CD4-positive, alpha-beta T cell treated with Interleukin-1 beta for 1 hour (primary cell): ENCODE data around the gene MKRN2.
"Not testable (repeated sequence)": the region's sequence is repeated elsewhere in the genome, so short reads cannot be mapped to it uniquely, and the experiment has no call there.

ENCODE experiments used
- DNase-seq, 2 donors: peaks; one replicate each; pipeline ENCODE4 v3.0.0-alpha.2; 2020 to 2022

The MKRN2 gene

DNA sequence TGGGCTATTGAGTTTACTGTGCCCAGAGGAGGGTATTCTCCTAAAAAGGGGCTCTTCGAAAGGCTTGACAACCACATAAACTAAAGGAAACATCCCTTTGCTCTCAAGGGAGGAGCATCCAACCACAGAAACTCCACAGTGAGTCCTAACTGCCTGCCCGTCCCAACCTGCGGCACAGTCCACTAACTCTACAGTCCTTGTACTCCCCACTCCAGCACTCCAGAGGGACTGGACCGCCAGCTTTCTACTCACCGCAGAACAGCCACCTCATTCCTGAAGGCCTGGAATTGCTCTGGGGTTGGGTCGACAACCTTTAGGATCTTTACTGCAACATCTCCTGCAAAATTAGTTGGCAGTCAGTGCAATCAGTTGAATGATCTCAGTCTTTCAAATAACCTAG, 34.6 kb downstream of the MKRN2 start:
- DNase-seq, result no peak

DNA sequence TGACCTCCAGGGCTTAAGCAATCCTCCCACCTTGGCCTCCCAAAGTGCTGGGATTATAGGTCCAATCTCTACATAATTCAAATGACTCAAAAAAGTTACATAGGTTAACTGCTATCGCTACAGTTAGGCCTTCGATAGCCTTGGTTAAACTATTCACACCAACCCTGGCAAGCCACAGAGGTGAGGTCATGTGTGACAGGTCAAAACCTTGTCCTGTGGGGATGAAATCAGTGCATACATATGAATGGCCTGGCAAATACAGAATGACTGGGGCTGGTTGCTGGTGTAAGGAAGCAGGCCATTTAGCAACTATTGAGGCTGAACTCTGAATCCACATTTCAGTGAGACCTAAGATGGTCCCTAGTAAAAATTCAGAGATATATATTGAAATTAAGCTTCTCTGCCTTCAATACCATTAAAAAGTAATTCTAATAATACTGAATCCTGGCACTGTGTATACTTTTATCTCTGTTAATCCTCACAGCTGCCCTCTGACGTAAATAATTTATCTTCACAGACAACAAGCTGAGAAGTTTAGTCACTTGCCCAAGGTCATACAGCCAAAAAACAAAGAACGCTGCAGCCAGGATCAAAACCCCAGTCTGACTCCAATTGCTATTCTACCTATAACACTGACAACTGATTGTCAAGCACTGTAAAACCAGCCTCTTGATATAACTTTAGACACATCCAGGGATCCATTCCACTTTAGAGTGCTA, 35.3 kb downstream of the MKRN2 start:
- DNase-seq, result no peak

DNA sequence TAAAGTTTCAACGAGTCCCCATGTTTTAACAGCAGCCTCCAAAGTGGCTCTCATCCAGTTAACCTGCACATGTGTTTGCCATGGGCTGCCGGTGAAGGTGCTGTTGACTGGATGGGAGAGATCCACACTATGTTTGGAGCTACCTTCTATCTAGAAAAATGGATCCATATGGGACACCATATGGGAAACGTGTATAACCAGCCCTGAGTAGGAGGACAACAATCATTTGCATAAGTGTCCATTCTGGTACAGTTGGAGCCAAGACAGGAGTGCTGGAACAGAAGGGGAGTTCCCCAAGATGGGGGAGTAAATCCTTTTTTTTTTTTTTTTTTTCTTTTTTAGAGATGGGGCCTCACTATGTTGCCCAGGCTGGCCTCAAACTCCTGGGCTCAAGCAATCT, 36.6 kb downstream of the MKRN2 start:
- no peak for DNase-seq

DNA sequence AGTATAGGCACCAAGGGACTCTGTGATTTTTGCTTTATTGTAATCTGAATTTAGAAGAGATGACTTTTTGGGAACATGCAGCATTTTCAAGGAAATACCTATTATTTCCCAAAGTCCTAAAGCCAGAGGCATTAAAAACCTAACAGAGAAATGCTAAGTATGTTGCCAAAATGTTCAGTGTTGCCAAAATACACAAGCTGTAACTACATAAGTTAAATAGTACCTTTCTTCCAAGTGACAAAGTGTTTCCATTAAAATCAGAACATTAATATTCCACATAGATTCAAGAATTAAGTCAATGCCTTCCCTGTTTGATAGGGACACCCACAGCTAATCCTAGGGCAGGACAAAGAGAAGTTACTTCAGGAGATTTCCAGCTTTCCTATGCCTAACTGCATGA, 42.0 kb downstream of the MKRN2 start:
- DNase-seq, result no peak

DNA sequence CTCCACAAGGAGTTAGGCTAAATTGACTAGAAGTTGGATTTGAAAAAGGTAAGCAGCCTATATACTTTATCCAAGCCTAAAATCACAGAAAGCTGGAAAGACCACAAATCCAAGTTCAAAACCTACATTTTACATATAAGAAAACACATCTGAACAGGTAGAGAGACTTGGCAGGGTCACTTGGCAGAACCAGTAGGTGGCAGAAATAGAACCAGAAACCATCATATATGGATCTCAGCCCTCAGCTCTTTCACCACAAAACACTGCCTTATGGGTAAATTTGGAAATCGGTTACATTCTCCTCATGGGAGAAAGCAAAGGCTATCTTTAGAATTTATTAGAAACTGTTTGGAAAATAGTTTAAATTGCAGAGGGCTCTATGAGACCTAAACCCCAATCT, 44.2 kb downstream of the MKRN2 start:
- DNase-seq, result no peak

DNA sequence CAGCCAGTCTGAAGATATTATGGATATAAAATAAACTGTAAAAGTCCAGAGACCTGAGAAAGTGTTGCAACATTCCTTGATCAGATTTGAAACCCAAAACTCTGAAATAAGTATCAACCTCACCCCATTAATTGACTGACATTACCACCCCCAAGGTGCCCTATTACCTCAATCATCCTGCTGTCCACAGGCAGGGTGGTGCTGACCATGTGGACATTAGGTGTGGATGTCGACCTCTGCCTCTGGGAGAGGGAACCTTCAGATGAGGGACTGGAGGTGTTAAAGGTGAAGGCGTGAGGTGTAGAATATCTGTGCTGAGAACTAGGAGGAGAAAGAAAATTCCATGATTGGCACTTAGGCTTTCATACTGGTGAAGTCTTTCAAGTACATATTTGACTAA, 47.1 kb downstream of the MKRN2 start:
- DNase-seq, result no peak

DNA sequence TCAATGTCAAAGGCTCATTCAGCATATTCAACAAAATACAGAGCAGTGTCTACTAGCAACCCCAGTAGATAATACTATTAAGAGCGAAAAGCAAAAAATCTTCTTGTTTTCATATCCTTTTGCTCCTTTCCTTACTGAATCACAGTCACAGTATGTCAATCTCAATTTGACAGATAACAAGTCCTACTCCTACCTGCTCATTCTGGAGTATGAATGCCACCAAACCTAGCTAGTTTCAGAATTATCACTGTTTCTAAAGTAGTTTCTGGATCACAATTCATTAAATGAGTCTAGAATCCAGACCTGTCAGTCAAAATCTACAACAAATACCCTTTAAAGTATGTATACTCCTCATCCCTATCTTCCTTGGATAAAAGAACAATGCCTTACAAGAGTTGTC, 51.5 kb downstream of the MKRN2 start:
- DNase-seq, result no peak

DNA sequence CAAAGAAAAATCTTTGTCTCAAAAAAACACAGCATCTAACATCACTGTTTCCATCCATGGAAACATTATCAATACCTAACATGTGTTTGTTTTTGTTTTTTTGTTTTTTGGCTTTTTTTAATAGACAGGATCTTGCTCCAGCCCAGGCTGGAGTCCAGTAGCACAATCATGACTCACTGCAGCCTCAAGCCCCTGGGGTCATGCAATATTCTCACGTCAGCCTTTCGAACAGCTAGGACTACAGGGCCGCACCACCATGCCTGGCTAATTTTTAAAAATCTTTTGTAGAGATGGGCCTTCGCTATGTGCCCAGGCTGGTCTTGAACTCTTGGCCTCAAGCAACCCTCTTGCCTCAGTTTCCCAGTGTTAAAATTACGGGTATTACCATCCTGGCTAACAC, 54.2 kb downstream of the MKRN2 start:
- no peak for DNase-seq

DNA sequence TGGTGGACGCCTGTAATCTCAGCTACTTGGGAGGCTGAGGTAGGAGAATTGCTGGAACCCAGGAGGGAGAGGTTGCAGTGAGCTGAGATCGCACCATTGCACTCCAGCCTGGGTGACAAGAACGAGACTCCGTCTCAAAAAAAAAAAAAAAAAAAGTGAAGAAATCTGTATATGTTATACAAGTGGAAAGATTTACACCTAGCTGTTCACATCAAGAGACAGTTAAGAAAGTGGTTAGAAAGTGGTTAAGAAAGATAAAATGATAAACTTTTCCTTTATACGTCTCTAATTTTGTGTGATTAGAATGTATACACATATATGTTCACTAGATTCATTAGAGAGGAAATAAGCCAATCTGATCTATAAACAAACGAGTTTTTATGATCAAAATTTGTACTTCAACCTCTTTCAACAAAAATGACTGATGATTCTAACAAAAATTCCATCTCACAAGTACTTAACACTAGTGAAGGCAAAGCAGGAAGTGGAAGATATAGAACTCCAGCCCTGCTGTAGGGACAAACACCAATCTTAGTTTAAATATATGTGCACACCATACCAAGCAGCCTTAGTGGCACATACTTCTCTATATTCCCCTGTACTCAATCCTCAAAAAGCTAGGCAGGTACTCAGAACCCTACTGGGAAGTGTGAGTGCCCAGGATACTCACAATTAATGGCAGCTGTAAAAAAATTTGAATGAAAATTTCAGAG, 55.8 kb downstream of the MKRN2 start:
- no peak for DNase-seq

DNA sequence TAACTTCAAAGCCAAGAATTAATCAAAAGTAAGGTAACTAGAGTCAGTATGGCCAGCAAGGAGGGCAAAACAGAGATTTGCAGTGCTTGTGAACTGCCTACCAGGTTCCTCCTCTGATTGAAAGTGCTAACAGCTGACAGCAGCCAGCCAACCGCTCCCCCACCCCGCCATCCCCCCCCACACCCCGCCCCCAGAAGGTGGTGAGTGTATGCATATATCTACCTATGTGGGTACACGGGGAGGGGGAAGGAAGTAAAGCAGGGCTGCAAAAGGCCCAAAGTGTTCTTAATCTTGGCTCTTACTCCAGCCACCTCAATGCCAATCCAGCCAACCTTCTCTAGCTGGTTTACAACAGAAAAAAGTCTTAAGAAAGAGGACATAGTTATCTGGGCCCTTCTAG, 56.4 kb downstream of the MKRN2 start:
- DNase-seq, result no peak

DNA sequence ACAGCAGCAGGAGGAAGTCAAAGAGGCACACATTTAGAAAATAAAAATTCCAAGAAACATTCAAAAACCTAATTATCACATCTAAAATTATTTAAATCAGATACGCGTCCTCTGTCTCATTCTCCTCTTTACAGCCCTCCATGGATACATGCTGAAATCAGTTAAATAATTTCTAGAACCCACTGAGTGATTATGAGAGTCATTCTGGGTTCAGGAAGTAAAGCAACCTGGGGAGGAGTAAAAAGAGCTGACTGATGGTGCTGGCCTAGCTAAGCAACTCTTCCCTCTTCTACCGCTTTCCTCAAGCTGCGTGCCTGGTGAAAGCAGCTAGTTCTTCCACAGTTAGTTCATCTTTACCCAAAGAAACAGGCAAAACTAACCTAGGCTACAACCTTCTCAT, 58.4 kb downstream of the MKRN2 start:
- DNase-seq, result no peak

DNA sequence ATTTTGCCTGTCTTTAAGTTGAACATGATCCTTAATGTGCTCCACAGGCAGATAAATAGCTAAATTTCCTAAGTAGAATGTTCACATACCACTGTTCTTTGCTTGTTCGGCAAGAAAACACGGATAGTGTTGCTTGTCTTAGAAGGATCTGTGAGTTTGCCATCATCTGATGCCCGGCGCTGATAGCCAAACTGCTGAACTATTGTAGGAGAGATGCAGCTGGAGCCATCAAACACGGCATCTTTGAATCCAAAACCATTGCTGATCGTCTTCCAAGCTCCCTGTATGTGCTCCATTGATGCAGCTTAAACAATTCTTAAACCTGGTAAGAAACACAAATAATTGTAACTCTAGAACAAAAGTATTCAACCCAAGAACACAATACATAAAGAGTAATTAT, 61.5 kb downstream of the MKRN2 start:
- DNase-seq, result no peak

DNA sequence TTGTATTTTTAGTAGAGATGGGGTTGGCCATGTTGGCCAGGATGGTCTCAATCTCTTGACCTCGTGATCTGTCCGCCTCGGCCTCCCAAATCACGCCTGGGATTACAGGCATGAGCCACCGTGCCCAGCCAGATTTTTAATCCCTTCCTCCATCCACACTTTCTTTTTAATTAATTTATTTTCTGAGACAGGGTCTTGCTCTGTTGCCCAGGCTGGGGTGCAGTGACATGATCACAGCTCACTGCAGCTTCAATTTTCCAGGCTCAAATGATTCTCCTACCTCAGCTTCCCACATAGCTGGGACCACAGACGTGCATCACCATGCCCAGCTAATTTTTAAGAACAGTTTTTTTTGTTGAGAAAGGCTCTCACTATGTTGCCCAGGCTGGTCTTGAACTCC, 63.4 kb downstream of the MKRN2 start:
- DNase-seq, result no peak

DNA sequence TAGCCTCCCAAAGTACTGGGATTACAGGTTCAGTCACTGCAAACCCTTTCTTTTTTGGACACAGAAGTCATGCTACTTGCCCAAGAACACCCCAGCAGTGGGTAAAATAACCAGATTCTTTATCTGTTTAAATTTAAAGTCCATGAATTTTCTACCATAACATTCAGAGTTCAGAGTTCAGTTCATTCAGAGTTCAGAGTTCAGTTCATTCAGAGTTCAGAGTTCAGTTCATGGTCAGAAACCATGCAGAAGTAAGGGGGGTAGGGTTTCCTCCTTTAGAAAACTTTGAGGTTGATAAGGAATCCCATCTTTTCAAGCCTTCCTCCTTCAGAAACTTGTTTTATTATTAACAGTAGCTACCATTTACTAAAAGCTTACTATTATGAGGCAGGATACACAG, 63.8 kb downstream of the MKRN2 start:
- DNase-seq, result no peak

DNA sequence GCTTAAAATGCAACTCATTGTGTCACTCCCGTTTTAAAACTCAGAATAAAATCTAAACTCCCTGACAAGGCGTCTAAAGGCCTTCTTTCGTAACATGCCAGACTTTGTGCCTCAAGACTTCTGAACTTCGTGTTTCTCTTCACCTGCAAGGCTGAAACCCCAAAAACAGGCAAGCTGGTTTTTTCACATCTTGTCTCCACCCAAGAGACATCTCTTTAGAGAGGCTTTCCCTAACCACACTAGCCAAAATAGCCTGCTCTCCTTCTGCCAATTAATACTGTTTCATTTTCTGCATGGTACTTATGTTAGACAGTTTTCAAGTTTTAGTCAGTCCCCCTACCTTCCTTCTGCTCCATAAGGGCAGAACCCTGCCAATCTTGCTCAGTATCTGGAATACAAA, 65.4 kb downstream of the MKRN2 start:
- DNase-seq, result no peak

DNA sequence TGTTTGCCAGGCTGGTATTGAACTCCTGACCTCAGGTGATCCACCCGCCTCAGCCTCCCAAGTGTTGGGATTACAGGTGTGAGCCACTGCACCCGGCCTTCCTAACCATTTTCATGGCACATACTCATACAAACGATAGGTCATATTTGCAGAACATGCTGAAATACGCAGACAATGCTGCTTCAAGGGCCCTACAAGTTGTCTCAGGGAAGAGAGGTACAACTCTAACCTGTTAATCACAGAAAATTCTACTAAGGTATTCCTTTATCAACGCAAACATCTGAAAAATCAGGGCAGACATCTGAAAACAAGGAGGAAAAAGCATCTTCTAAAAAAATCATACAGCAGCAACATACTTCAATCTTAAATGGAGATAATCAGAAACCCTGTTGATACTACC, 67.2 kb downstream of the MKRN2 start:
- DNase-seq, result no peak

DNA sequence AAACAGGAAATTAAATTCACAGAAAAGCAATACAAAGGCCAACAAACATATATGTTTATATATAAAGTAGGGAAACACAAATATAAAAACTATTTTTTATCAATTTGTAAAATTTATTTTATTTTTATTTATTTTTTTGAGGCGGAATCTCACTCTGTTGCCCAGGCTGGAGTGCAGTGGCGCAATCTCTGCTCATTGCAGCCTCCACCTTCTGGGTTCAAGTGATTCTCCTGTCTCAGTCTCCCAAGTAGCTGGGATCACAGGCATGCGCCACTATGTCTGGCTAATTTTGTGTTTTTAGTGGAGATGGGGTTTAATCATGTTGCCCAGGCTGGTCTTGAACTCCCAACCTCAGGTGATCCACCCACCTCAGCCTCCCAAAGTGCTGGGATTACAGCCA, 68.1 kb downstream of the MKRN2 start:
- not testable (repeated sequence) for DNase-seq

DNA sequence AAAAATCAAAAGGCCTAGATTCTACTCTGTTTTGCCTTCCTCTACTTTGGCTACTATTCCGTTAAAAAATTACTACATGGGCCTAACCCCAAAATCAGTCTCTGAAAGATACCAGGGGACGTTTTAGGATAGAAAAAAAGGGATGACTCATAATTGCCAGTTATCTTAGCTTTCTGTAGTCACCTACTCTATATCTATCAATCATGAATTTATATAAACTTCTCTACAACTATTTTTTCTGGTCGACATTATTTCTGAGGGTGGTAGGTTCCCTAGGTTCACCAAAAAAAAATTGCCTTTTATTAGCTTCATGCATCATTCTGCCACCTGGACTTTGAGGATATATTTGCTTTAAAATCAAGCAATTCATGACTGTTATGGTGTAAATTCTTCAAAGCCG, 70.5 kb downstream of the MKRN2 start:
- no peak for DNase-seq

DNA sequence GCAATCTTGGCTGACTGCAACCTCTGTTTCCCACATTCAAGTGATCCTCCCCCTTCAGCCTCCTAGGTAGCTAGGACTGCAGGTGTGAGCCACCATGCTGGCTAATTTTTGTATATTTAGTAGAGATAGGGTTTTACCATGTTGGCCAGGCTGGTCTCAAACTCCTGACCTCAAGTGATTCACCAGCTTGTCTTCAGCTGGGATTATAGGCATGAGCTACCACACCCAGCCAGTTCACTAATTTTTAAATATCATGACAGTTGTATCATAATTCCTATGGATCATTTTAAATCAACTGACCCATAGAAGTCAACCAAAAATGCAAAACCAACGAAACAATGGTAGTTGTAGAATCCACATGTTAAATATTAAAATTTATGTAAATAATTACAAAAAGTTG, 71.9 kb downstream of the MKRN2 start:
- no peak for DNase-seq

DNA sequence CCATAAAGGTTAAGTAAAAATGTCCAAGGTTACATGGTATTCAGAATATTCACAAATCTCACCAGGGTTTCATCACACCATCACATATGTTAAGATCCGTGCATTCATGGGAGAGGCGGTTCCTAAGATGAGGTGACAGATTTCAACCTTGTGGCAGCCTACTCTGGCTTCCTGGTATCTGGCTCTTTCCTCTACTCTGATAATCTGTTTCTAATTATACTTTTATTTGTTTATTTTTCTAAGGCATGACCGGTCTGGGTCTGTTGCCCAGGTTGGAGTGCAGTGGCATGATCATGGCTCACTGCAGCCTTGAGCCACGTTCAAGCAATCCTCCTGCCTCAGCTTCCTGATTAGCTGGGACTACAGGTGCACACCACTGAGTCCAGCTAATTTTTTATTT, 72.7 kb downstream of the MKRN2 start:
- DNase-seq, result no peak

DNA sequence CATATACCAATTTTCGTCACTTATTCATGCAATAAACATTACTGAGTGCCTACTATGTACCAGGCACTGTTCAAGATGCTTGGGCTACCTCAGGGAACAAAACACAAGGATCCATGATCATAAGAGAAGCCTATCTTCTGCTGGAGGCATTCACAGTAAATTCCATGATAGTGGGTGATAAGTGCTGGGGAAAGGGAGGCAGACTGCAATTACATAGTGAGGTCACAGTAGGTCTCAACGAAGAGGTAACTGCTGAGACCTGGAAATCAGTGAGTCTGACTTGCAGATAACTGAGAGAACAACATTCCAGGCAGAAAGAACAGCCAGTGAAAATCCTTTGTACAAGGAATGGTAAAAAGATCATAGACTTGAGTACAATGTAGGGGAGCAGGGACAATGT, 73.4 kb downstream of the MKRN2 start:
- no peak for DNase-seq

DNA sequence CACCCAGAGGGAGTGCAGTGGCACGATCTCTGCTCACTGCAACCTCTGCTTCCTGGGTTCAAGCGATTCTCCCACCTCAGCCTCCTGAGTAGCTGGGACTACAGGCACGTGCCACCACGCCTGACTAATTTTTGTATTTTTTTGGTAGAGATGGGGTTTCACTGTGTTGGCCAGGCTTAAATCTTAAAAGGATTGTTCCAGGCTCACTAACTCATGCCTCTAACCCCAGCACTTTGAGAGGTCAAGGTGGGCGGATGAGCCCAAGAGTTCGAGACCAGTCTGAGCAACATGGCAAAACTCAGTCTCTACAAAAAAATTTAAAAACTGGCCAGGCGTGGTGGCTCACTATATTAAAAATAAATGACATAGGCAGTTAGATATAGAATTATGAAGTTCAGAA, 74.0 kb downstream of the MKRN2 start:
- not testable (repeated sequence) for DNase-seq

DNA sequence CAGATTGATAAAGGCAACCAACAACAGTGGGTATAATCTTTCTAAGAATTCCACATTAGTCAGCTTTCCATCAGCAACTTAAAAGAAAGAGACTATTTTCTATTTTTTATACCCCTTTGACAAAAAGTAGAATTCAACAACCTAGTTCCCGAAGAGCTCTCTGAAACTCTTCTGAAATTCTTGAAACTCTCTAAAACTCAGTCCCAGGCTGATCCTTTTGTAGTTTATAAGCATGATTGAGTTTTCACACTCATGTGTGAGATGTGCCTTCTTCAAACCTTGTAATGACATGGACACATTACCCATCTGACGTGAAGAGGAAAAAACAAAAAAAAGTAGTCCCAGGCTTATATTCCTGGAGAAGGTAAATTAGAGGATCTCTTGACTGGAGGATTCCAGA, 75.6 kb downstream of the MKRN2 start:
- DNase-seq, result no peak

DNA sequence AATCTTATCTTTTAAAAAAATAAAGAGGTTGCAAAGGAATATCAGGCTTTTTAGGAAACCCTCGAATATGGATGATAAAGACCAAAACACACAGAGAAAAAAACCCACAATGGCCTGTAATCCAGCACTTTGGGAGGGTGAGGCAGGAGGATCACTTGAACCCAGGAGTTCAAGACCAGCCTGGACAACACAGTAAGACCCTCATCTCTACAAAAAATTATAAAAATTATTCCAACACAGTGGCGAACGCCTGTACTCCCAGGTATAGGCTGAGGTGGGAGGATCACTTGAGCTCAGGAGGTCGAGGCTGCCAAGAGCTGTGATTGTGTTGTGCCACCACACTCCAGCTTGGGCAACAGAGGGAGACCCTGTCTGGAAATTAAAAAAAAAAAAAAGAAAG, 76.2 kb downstream of the MKRN2 start:
- no peak for DNase-seq
